CD4-positive, alpha-beta memory T cell (primary cell): ENCODE data around the gene ENO4. TPM values are rescaled to one million over a fixed set of nuclear protein-coding genes. Genes with fewer than 3 reads are reported as not detected.

Experiments
- CTCF ChIA-PET: fragments of 350-600 bp; sonication (Branson Sonifier 250); formaldehyde crosslinking; loops from one replicate; lab custom pipeline; 2021; ENCODE audit warnings: inconsistent platforms; ENCODE audit not compliant: partially characterized antibody; lab: Charles Lee
- POLR2A ChIA-PET: fragments of 350-600 bp; sonication (Branson Sonifier 250); formaldehyde crosslinking; loops from one replicate; lab custom pipeline; 2021; ENCODE audit not compliant: partially characterized antibody; lab: Charles Lee
- DNase-seq, 5 donors: peaks; one replicate each; pipeline versions ENCODE4 v3.0.0 to v3.0.0-alpha.2; 2020 to 2022; ENCODE audit warnings: mixed read lengths in 1 of 5
- H3K27ac ChIP-seq: one replicate; pipeline ENCODE4 v1.7.0; 2013; ENCODE audit warnings: low read depth, low read length
- H3K27me3 ChIP-seq: 2 replicates; pipeline ENCODE4 v1.7.0; 2013; ENCODE audit warnings: mild to moderate bottlenecking, low read length, moderate library complexity; ENCODE audit not compliant: insufficient read depth
- H3K36me3 ChIP-seq: 2 replicates; pipeline ENCODE4 v1.7.0; 2013; ENCODE audit warnings: mild to moderate bottlenecking, low read length, moderate library complexity; ENCODE audit not compliant: insufficient read depth
- H3K4me1 ChIP-seq: 2 replicates; pipeline ENCODE4 v1.7.0; 2013; ENCODE audit warnings: mild to moderate bottlenecking, low read length, moderate library complexity; ENCODE audit not compliant: insufficient read depth
- H3K4me3 ChIP-seq, 2 donors: one replicate each; pipeline ENCODE4 v1.7.0; 2013; ENCODE audit warnings: low read length in 2 of 2, mild to moderate bottlenecking in 1 of 2
- H3K9me3 ChIP-seq, 2 donors: one replicate each; pipeline ENCODE4 v1.7.0; 2013; ENCODE audit warnings: low read length in 2 of 2, control low read depth in 1 of 2; ENCODE audit not compliant: control insufficient read depth in 1 of 2
- H3K27ac Mint-ChIP-seq, 7 donors: one replicate each; pipeline ENCODE4 v1.8.0; 2020 to 2021; ENCODE audit warnings: mixed read lengths in 7 of 7, mild to moderate bottlenecking in 6 of 7, inconsistent platforms in 3 of 7, moderate library complexity in 3 of 7
- H3K27me3 Mint-ChIP-seq, 2 donors: one replicate each; pipeline ENCODE4 v1.8.0; 2020 to 2021; ENCODE audit warnings: mixed read lengths in 2 of 2
- H3K36me3 Mint-ChIP-seq, 2 donors: one replicate each; pipeline ENCODE4 v1.8.0; 2020 to 2021; ENCODE audit warnings: mixed read lengths in 2 of 2, inconsistent platforms in 1 of 2, mild to moderate bottlenecking in 1 of 2
- H3K4me1 Mint-ChIP-seq, 4 donors: one replicate each; pipeline ENCODE4 v1.8.0; 2020 to 2021; ENCODE audit warnings: mixed read lengths in 4 of 4, mild to moderate bottlenecking in 1 of 4
- H3K4me3 Mint-ChIP-seq, 8 donors: one replicate each; pipeline ENCODE4 v1.8.0; 2020 to 2021; ENCODE audit warnings: mixed read lengths in 8 of 8, mild to moderate bottlenecking in 7 of 8, moderate library complexity in 6 of 8, inconsistent platforms in 3 of 8
- H3K9me3 Mint-ChIP-seq, 8 donors: one replicate each; pipeline ENCODE4 v1.8.0; 2020 to 2021; ENCODE audit warnings: mixed read lengths in 8 of 8, mild to moderate bottlenecking in 5 of 8, inconsistent platforms in 3 of 8, moderate library complexity in 1 of 8
- intact Hi-C: fragments of 100-400 bp; cut with micrococcal nuclease; formaldehyde crosslinking; loops from one replicate; pipeline ENCODE4 v1.15.1; 2023
- polyA plus RNA-seq, 2 donors: library from polyadenylated mRNA; unstranded; fragments of 300-500 nt; fragmentation: Illumina TruSeq; gene quantifications; one replicate each; pipeline ENCODE4 v1.2.3, GENCODE V29; 2021
- total RNA-seq, 2 experiments: library from RNA; stranded (reverse); gene quantifications; one replicate each; pipeline ENCODE4 v1.2.3, GENCODE V29; 2021

The ENO4 gene
- total and polyA plus RNA-seq, 4 experiments from 2014 or later: not detected

DNA sequence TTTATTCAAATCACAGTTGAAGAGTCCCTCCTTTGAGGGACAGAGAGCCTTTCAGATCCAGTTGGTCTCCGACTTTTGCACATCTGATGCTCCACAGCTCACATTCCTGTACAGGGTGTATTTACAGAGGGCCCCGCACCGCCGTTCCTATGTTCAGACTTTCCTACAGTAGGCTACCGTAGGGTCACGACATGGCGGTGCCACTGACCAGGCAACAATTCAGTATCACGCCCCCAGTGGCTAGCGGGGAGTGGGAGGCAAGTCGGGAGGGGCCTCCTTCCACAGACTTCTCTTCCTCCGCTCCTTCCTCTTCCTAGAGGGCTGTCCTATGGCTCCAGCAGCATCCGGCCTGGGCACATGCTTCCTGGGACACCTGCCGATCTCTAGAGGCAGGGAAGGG, 40.6 kb upstream of the ENO4 start:
- Mint-ChIP-seq H3K27ac (no peak overlapping the region), H3K9me3 (no peaks in the 10 kb centered on the region), H3K4me1 (no peaks in the 10 kb centered on the region), H3K36me3 (no peaks in the 10 kb centered on the region), H3K4me3 (no peak overlapping the region), H3K27me3 (peaks cover 11 to 14% of the 10 kb centered on the region in 2 donors)
- Histone ChIP-seq H3K27ac (no peak overlapping the region), H3K4me1 (no peaks in the 10 kb centered on the region), H3K27me3 (no peaks in the 10 kb centered on the region), H3K36me3 (no peaks in the 10 kb centered on the region), H3K9me3 (no peaks in the 10 kb centered on the region), H3K4me3 (no peak overlapping the region)
- DNase-seq: no peak
- intact Hi-C loops: no loop called here
- ChIA-PET POLR2A (no interaction called here), CTCF (interaction anchor here (1.2 kb wide), 1 partner anchor 366 kb away, joined by 3 read pairs; no protein-coding TSS in a partner anchor)

DNA sequence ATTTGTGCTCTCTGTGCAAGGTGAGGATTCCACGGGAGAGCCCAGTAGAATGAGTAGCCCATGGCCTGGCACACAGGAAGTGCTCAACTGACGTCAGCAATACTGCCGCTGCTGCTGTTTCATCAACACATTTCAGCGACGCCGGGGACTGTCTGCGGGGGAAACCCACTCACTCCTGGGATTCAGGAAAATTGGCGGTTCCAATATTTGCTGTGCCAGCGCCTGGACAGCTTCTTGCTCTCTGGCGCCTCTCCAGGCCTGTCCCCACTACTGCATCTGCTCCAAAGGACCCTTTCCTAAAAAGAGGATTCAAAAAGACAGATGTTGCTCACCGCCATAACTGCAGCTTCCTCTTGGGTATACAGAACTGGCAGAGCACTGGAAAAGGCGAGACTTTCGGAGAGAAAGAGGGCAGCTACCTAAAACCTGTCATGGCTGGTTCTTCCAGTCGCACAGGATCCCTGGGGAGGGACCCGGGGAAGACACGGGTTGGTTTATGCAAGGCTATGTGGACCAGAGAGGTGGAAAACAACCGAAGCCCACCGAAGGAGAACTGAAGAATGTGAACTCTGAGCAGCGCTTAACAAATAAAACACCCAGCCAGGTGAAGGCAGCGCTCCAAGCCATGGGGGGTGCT, 39.7 kb upstream of the ENO4 start:
- Mint-ChIP-seq H3K27ac (no peak overlapping the region), H3K9me3 (no peaks in the 10 kb centered on the region), H3K36me3 (no peaks in the 10 kb centered on the region), H3K4me1 (no peaks in the 10 kb centered on the region), H3K4me3 (no peak overlapping the region), H3K27me3 (peaks cover 11 to 14% of the 10 kb centered on the region in 2 donors)
- ChIA-PET CTCF (interaction anchor here (1.0 kb wide), 1 partner anchor 21 kb away, joined by 3 read pairs; no protein-coding TSS in a partner anchor), POLR2A (no interaction called here)
- H3K9me3 ChIP-seq: no peaks in the 10 kb centered on the region
- H3K27me3 ChIP-seq: no peaks in the 10 kb centered on the region
- DNase-seq: no peak
- no peak overlapping the region for H3K4me3 ChIP-seq
- intact Hi-C loops: no loop called here
- H3K36me3 ChIP-seq: no peaks in the 10 kb centered on the region
- no peak overlapping the region for H3K27ac ChIP-seq
- H3K4me1 ChIP-seq: no peaks in the 10 kb centered on the region

- DNase-seq: no peak
- H3K9me3 ChIP-seq: no peaks in the 10 kb centered on the region
- Mint-ChIP-seq H3K27me3 (peaks cover 11 to 14% of the 10 kb centered on the region in 2 donors), H3K36me3 (no peaks in the 10 kb centered on the region), H3K4me3 (no peak overlapping the region), H3K9me3 (no peaks in the 10 kb centered on the region), H3K4me1 (no peaks in the 10 kb centered on the region), H3K27ac (no peak overlapping the region)
- ChIA-PET POLR2A (no interaction called here), CTCF (interaction anchor here (1.0 to 1.5 kb wide), 2 partner anchors 22 to 365 kb away, joined by 3 to 6 read pairs; no protein-coding TSS in a partner anchor)
- H3K4me1 ChIP-seq: no peaks in the 10 kb centered on the region
- intact Hi-C loops: no loop called here
- H3K27me3 ChIP-seq: no peaks in the 10 kb centered on the region
- no peaks in the 10 kb centered on the region for H3K36me3 ChIP-seq
- H3K4me3 ChIP-seq: no peak overlapping the region
- no peak overlapping the region for H3K27ac ChIP-seq
These were observed 39.2 kb upstream of the ENO4 start for GRCh38 chr10:116810120-116810500.

DNA sequence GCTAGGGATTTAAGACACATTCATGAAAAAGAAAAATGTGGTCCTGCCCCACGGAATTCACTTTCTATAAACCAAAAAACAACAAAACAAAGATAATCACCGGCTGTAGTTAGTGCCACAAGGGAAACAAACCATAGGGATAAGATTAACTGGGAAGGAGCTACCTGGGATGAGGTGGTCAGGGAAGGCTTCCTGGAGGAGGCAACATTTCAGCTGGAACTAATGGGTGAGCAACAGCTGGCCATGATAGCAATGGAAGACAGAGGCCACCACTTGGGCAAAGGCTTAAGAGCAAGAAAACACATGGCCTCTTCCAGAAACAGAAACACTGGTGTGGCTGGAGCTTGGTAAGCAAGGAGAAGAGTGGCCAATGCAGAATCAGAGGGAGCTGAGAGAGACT, 38.4 kb upstream of the ENO4 start:
- H3K27me3 Mint-ChIP-seq: peaks cover 12 to 14% of the 10 kb centered on the region in 2 donors
- no peaks in the 10 kb centered on the region for H3K36me3 ChIP-seq
- no peaks in the 10 kb centered on the region for H3K27me3 ChIP-seq
- intact Hi-C loops: no loop called here
- no peak overlapping the region for H3K27ac ChIP-seq
- ChIA-PET CTCF (interaction anchor here (0.8 to 1.5 kb wide), 3 partner anchors 9 to 364 kb away, joined by 4 to 6 read pairs (median 4); no protein-coding TSS in a partner anchor), POLR2A (no interaction called here)
- H3K4me3 ChIP-seq: no peak overlapping the region
- H3K9me3 ChIP-seq: no peaks in the 10 kb centered on the region
- H3K9me3 Mint-ChIP-seq: no peaks in the 10 kb centered on the region
- no peaks in the 10 kb centered on the region for H3K4me1 Mint-ChIP-seq
- no peaks in the 10 kb centered on the region for H3K36me3 Mint-ChIP-seq
- H3K4me1 ChIP-seq: no peaks in the 10 kb centered on the region
- no peak for DNase-seq
- no peak overlapping the region for H3K4me3 Mint-ChIP-seq
- H3K27ac Mint-ChIP-seq: no peak overlapping the region

GRCh38 chr10:116811691-116812090, 37.6 kb upstream of the ENO4 start:
- POLR2A ChIA-PET: no interaction called here

GRCh38 chr10:116815641-116816415, 33.5 kb upstream of the ENO4 start:
- no peak overlapping the region for H3K27ac Mint-ChIP-seq
- no peaks in the 10 kb centered on the region for H3K36me3 Mint-ChIP-seq
- Histone ChIP-seq H3K27me3 (no peaks in the 10 kb centered on the region), H3K4me1 (no peaks in the 10 kb centered on the region), H3K27ac (no peak overlapping the region), H3K4me3 (no peak overlapping the region), H3K36me3 (no peaks in the 10 kb centered on the region), H3K9me3 (no peaks in the 10 kb centered on the region)
- H3K27me3 Mint-ChIP-seq: peaks cover 7 to 9% of the 10 kb centered on the region in 2 donors
- intact Hi-C loops: no loop called here
- H3K4me1 Mint-ChIP-seq: no peaks in the 10 kb centered on the region
- H3K9me3 Mint-ChIP-seq: peaks cover 0 to 3% (median 0%) of the 10 kb centered on the region in 8 donors
- POLR2A ChIA-PET: no interaction called here
- no peak overlapping the region for H3K4me3 Mint-ChIP-seq
- CTCF ChIA-PET: interaction anchor here (1.2 to 1.5 kb wide), 3 partner anchors 19 to 29 kb away, joined by 3 to 4 read pairs (median 3); no protein-coding TSS in a partner anchor
- no peak for DNase-seq

More at GRCh38 chr10:116811691-116812090, 37.6 kb upstream of the ENO4 start:
- no peak for DNase-seq
- Histone ChIP-seq H3K27ac (no peak overlapping the region), H3K9me3 (no peaks in the 10 kb centered on the region), H3K4me1 (no peaks in the 10 kb centered on the region), H3K27me3 (no peaks in the 10 kb centered on the region), H3K4me3 (no peak overlapping the region), H3K36me3 (no peaks in the 10 kb centered on the region)
- Mint-ChIP-seq H3K9me3 (no peaks in the 10 kb centered on the region), H3K27me3 (peaks cover 12 to 14% of the 10 kb centered on the region in 2 donors), H3K36me3 (no peaks in the 10 kb centered on the region), H3K4me3 (no peak overlapping the region), H3K4me1 (no peaks in the 10 kb centered on the region), H3K27ac (no peak overlapping the region)
- CTCF ChIA-PET: interaction anchor here (1.2 to 1.5 kb wide), 2 partner anchors 10 to 363 kb away, joined by 4 to 6 read pairs; no protein-coding TSS in a partner anchor
- intact Hi-C loops: no loop called here

GRCh38 chr10:116817178-116817577, 32.1 kb upstream of the ENO4 start:
- Histone ChIP-seq H3K27ac (no peak overlapping the region), H3K27me3 (no peaks in the 10 kb centered on the region), H3K9me3 (no peaks in the 10 kb centered on the region), H3K36me3 (no peaks in the 10 kb centered on the region), H3K4me3 (no peak overlapping the region), H3K4me1 (no peaks in the 10 kb centered on the region)
- Mint-ChIP-seq H3K4me1 (no peaks in the 10 kb centered on the region), H3K4me3 (no peak overlapping the region), H3K9me3 (peaks cover 0 to 3% (median 0%) of the 10 kb centered on the region in 8 donors), H3K27me3 (peaks cover 7 to 8% of the 10 kb centered on the region in 2 donors), H3K36me3 (no peaks in the 10 kb centered on the region), H3K27ac (no peak overlapping the region)
- no peak for DNase-seq
- intact Hi-C loops: no loop called here
- ChIA-PET POLR2A (no interaction called here), CTCF (no interaction called here)
